ENCODE data around the gene FNBP1L.

FNBP1L gene

GRCh38 chr1:93573940-93574469 is 126.1 kb downstream of the FNBP1L start:
- H3K4me1 ChIP-seq (ENCODE audit: control insufficient read depth in 1 of 2, insufficient read depth in 2 of 2, low read length in 2 of 2), result peaks cover 2 to 6% of the 10 kb centered on the region in 2 donors
- no peak overlapping the region for H3K4me3 ChIP-seq (ENCODE audit: low read depth in 1 of 2, low read length in 2 of 2)
- no peaks in the 10 kb centered on the region for H3K27me3 ChIP-seq (ENCODE audit: control insufficient read depth in 1 of 2, insufficient read depth in 2 of 2, low read length in 2 of 2)
- no peaks in the 10 kb centered on the region for H3K9me3 ChIP-seq (ENCODE audit: control insufficient read depth in 1 of 2, low read length in 2 of 2)
- H3K36me3 ChIP-seq (ENCODE audit: control insufficient read depth in 1 of 2, insufficient read depth in 2 of 2, low read length in 2 of 2), result peaks cover 32 to 61% of the 10 kb centered on the region in 2 donors
- H3K9ac ChIP-seq (ENCODE audit: low read depth in 1 of 2, low read length in 2 of 2), result no peak overlapping the region
- H3K27ac ChIP-seq (ENCODE audit: low read depth, low read length), result no peak overlapping the region

- Histone ChIP-seq H3K9ac (ENCODE audit: low read depth in 1 of 2, low read length in 2 of 2) (no peak overlapping the region), H3K4me1 (ENCODE audit: control insufficient read depth in 1 of 2, insufficient read depth in 2 of 2, low read length in 2 of 2) (peaks cover 7 to 11% of the 10 kb centered on the region in 2 donors), H3K27ac (ENCODE audit: low read depth, low read length) (no peak overlapping the region), H3K4me3 (ENCODE audit: low read depth in 1 of 2, low read length in 2 of 2) (no peak overlapping the region), H3K27me3 (ENCODE audit: control insufficient read depth in 1 of 2, insufficient read depth in 2 of 2, low read length in 2 of 2) (no peaks in the 10 kb centered on the region), H3K9me3 (ENCODE audit: control insufficient read depth in 1 of 2, low read length in 2 of 2) (no peaks in the 10 kb centered on the region), H3K36me3 (ENCODE audit: control insufficient read depth in 1 of 2, insufficient read depth in 2 of 2, low read length in 2 of 2) (peaks cover 27 to 56% of the 10 kb centered on the region in 2 donors)
Measured at GRCh38 chr1:93574511-93574910, 126.6 kb downstream of the FNBP1L start.

- H3K4me3 ChIP-seq (ENCODE audit: low read depth in 1 of 2, low read length in 2 of 2), result no peak overlapping the region
- H3K9me3 ChIP-seq (ENCODE audit: control insufficient read depth in 1 of 2, low read length in 2 of 2), result no peaks in the 10 kb centered on the region
- H3K27me3 ChIP-seq (ENCODE audit: control insufficient read depth in 1 of 2, insufficient read depth in 2 of 2, low read length in 2 of 2), result no peaks in the 10 kb centered on the region
- H3K4me1 ChIP-seq (ENCODE audit: control insufficient read depth in 1 of 2, insufficient read depth in 2 of 2, low read length in 2 of 2), result peaks cover 12 to 16% of the 10 kb centered on the region in 2 donors
- no peak overlapping the region for H3K9ac ChIP-seq (ENCODE audit: low read depth in 1 of 2, low read length in 2 of 2)
- no peak overlapping the region for H3K27ac ChIP-seq (ENCODE audit: low read depth, low read length)
- H3K36me3 ChIP-seq (ENCODE audit: control insufficient read depth in 1 of 2, insufficient read depth in 2 of 2, low read length in 2 of 2), result peaks cover 25 to 52% of the 10 kb centered on the region in 2 donors
Measured at GRCh38 chr1:93574991-93575390, 127.1 kb downstream of the FNBP1L start.

GRCh38 chr1:93575621-93576284 is 127.8 kb downstream of the FNBP1L start:
- no peak overlapping the region for H3K9ac ChIP-seq (ENCODE audit: low read depth in 1 of 2, low read length in 2 of 2)

GRCh38 chr1:93576346-93576745 is 128.4 kb downstream of the FNBP1L start:
- no peak overlapping the region for H3K27ac ChIP-seq (ENCODE audit: low read depth, low read length)
- no peaks in the 10 kb centered on the region for H3K27me3 ChIP-seq (ENCODE audit: control insufficient read depth in 1 of 2, insufficient read depth in 2 of 2, low read length in 2 of 2)
- no peak overlapping the region for H3K4me3 ChIP-seq (ENCODE audit: low read depth in 1 of 2, low read length in 2 of 2)
- H3K9ac ChIP-seq (ENCODE audit: low read depth in 1 of 2, low read length in 2 of 2), result no peak overlapping the region
- no peaks in the 10 kb centered on the region for H3K9me3 ChIP-seq (ENCODE audit: control insufficient read depth in 1 of 2, low read length in 2 of 2)
- peaks cover 13 to 24% of the 10 kb centered on the region in 2 donors for H3K4me1 ChIP-seq (ENCODE audit: control insufficient read depth in 1 of 2, insufficient read depth in 2 of 2, low read length in 2 of 2)
- peaks cover 19 to 42% of the 10 kb centered on the region in 2 donors for H3K36me3 ChIP-seq (ENCODE audit: control insufficient read depth in 1 of 2, insufficient read depth in 2 of 2, low read length in 2 of 2)

More at GRCh38 chr1:93575621-93576284, 127.8 kb downstream of the FNBP1L start:
- peaks cover 13 to 24% of the 10 kb centered on the region in 2 donors for H3K4me1 ChIP-seq (ENCODE audit: control insufficient read depth in 1 of 2, insufficient read depth in 2 of 2, low read length in 2 of 2)
- no peak overlapping the region for H3K27ac ChIP-seq (ENCODE audit: low read depth, low read length)
- H3K4me3 ChIP-seq (ENCODE audit: low read depth in 1 of 2, low read length in 2 of 2), result no peak overlapping the region
- H3K9me3 ChIP-seq (ENCODE audit: control insufficient read depth in 1 of 2, low read length in 2 of 2), result no peaks in the 10 kb centered on the region
- H3K27me3 ChIP-seq (ENCODE audit: control insufficient read depth in 1 of 2, insufficient read depth in 2 of 2, low read length in 2 of 2), result no peaks in the 10 kb centered on the region
- peaks cover 19 to 45% of the 10 kb centered on the region in 2 donors for H3K36me3 ChIP-seq (ENCODE audit: control insufficient read depth in 1 of 2, insufficient read depth in 2 of 2, low read length in 2 of 2)

- Histone ChIP-seq H3K4me3 (ENCODE audit: low read depth in 1 of 2, low read length in 2 of 2) (no peak overlapping the region), H3K4me1 (ENCODE audit: control insufficient read depth in 1 of 2, insufficient read depth in 2 of 2, low read length in 2 of 2) (peaks cover 13 to 24% of the 10 kb centered on the region in 2 donors), H3K27ac (ENCODE audit: low read depth, low read length) (no peak overlapping the region), H3K9ac (ENCODE audit: low read depth in 1 of 2, low read length in 2 of 2) (no peak overlapping the region), H3K27me3 (ENCODE audit: control insufficient read depth in 1 of 2, insufficient read depth in 2 of 2, low read length in 2 of 2) (no peaks in the 10 kb centered on the region), H3K36me3 (ENCODE audit: control insufficient read depth in 1 of 2, insufficient read depth in 2 of 2, low read length in 2 of 2) (peaks cover 15 to 38% of the 10 kb centered on the region in 2 donors), H3K9me3 (ENCODE audit: control insufficient read depth in 1 of 2, low read length in 2 of 2) (no peaks in the 10 kb centered on the region)
Measured at GRCh38 chr1:93576746-93577145, 128.8 kb downstream of the FNBP1L start.

- Histone ChIP-seq H3K4me1 (ENCODE audit: control insufficient read depth in 1 of 2, insufficient read depth in 2 of 2, low read length in 2 of 2) (peaks cover 13 to 29% of the 10 kb centered on the region in 2 donors), H3K9ac (ENCODE audit: low read depth in 1 of 2, low read length in 2 of 2) (no peak overlapping the region), H3K36me3 (ENCODE audit: control insufficient read depth in 1 of 2, insufficient read depth in 2 of 2, low read length in 2 of 2) (peaks cover 8 to 35% of the 10 kb centered on the region in 2 donors), H3K4me3 (ENCODE audit: low read depth in 1 of 2, low read length in 2 of 2) (no peak overlapping the region), H3K27ac (ENCODE audit: low read depth, low read length) (no peak overlapping the region), H3K9me3 (ENCODE audit: control insufficient read depth in 1 of 2, low read length in 2 of 2) (no peaks in the 10 kb centered on the region), H3K27me3 (ENCODE audit: control insufficient read depth in 1 of 2, insufficient read depth in 2 of 2, low read length in 2 of 2) (no peaks in the 10 kb centered on the region)
Measured at GRCh38 chr1:93577536-93578432, 129.9 kb downstream of the FNBP1L start.

GRCh38 chr1:93578433-93578830 is 130.5 kb downstream of the FNBP1L start:
- Histone ChIP-seq H3K4me3 (ENCODE audit: low read depth in 1 of 2, low read length in 2 of 2) (no peak overlapping the region), H3K9ac (ENCODE audit: low read depth in 1 of 2, low read length in 2 of 2) (no peak overlapping the region), H3K4me1 (ENCODE audit: control insufficient read depth in 1 of 2, insufficient read depth in 2 of 2, low read length in 2 of 2) (peaks cover 17 to 30% of the 10 kb centered on the region in 2 donors), H3K27me3 (ENCODE audit: control insufficient read depth in 1 of 2, insufficient read depth in 2 of 2, low read length in 2 of 2) (no peaks in the 10 kb centered on the region), H3K27ac (ENCODE audit: low read depth, low read length) (no peak overlapping the region), H3K9me3 (ENCODE audit: control insufficient read depth in 1 of 2, low read length in 2 of 2) (no peaks in the 10 kb centered on the region), H3K36me3 (ENCODE audit: control insufficient read depth in 1 of 2, insufficient read depth in 2 of 2, low read length in 2 of 2) (peaks cover 8 to 32% of the 10 kb centered on the region in 2 donors)

- Histone ChIP-seq H3K36me3 (ENCODE audit: control insufficient read depth in 1 of 2, insufficient read depth in 2 of 2, low read length in 2 of 2) (peaks cover 8 to 32% of the 10 kb centered on the region in 2 donors), H3K9ac (ENCODE audit: low read depth in 1 of 2, low read length in 2 of 2) (peak overlapping the region; percentile 26 to 35), H3K4me3 (ENCODE audit: low read depth in 1 of 2, low read length in 2 of 2) (peak overlapping the region; percentile 4 to 23)
Measured at GRCh38 chr1:93578911-93579825, 131.2 kb downstream of the FNBP1L start.

More at GRCh38 chr1:93578911-93579825, 131.2 kb downstream of the FNBP1L start:
- no peaks in the 10 kb centered on the region for H3K9me3 ChIP-seq (ENCODE audit: control insufficient read depth in 1 of 2, low read length in 2 of 2)
- no peaks in the 10 kb centered on the region for H3K27me3 ChIP-seq (ENCODE audit: control insufficient read depth in 1 of 2, insufficient read depth in 2 of 2, low read length in 2 of 2)
- H3K4me1 ChIP-seq (ENCODE audit: control insufficient read depth in 1 of 2, insufficient read depth in 2 of 2, low read length in 2 of 2), result peaks cover 22 to 37% of the 10 kb centered on the region in 2 donors
- H3K27ac ChIP-seq (ENCODE audit: low read depth, low read length), result peak overlapping the region; percentile 34

Measured in duodenal mucosa (tissue), 2 donors.